DOHH2 (cell line): ENCODE data around the gene OPRPN.

Source experiments
- H3F3A ChIP-seq: fragments of 200-600 bp; sonication (generic), shearing (Covaris generic); 2 replicates; pipeline ENCODE4 v1.6.0; 2016; ENCODE audit warnings: antibody characterized with exemption, mild to moderate bottlenecking; ENCODE audit not compliant: control insufficient read depth, insufficient read depth
- H3K27ac ChIP-seq: fragments of 200-600 bp; sonication (generic); 2 replicates; pipeline ENCODE4 v1.5.1; 2014; ENCODE audit warnings: low read depth, mild to moderate bottlenecking, low read length, moderate library complexity
- H3K27me3 ChIP-seq: fragments of 200-600 bp; sonication (generic); 2 replicates; pipeline ENCODE4 v1.6.1; 2014; ENCODE audit warnings: mild to moderate bottlenecking, low read length, mixed read lengths; ENCODE audit not compliant: control insufficient read depth
- H3K36me3 ChIP-seq: fragments of 200-600 bp; sonication (generic); 2 replicates; pipeline ENCODE4 v1.6.1; 2014; ENCODE audit warnings: mild to moderate bottlenecking, low read length, moderate library complexity, mixed read lengths; ENCODE audit not compliant: control insufficient read depth
- H3K4me1 ChIP-seq: fragments of 200-600 bp; sonication (generic); 2 replicates; pipeline ENCODE4 v1.6.1; 2014; ENCODE audit warnings: mild to moderate bottlenecking, low read length, mixed read lengths; ENCODE audit not compliant: control insufficient read depth
- H3K4me2 ChIP-seq: fragments of 200-600 bp; sonication (generic); 2 replicates; pipeline ENCODE4 v1.6.0; 2014; ENCODE audit warnings: mild to moderate bottlenecking, low read length, moderate library complexity
- H3K4me3 ChIP-seq: fragments of 200-600 bp; sonication (generic); 2 replicates; pipeline ENCODE4 v1.5.1; 2014; ENCODE audit warnings: mild to moderate bottlenecking, low read length, mixed read lengths
- H3K79me2 ChIP-seq: fragments of 200-600 bp; sonication (generic); 2 replicates; pipeline ENCODE4 v1.6.1; 2014; ENCODE audit warnings: mild to moderate bottlenecking, low read length, mixed read lengths; ENCODE audit not compliant: control insufficient read depth
- H3K9me2 ChIP-seq: fragments of 200-600 bp; sonication (generic); replicated peaks from 2 replicates; pipeline ENCODE4 v1.6.1; 2014; ENCODE audit warnings: mild to moderate bottlenecking, low read length, mixed read lengths; ENCODE audit not compliant: control insufficient read depth
- H3K9me3 ChIP-seq: fragments of 200-600 bp; sonication (generic); 2 replicates; pipeline ENCODE4 v1.6.1; 2014; ENCODE audit warnings: antibody characterized with exemption, low read length, mixed read lengths; ENCODE audit not compliant: control insufficient read depth, insufficient read depth
- H4K20me1 ChIP-seq: fragments of 200-600 bp; sonication (generic); 2 replicates; pipeline ENCODE4 v1.6.0; 2014; ENCODE audit warnings: low read depth, mild to moderate bottlenecking, antibody characterized with exemption, low read length, moderate library complexity; ENCODE audit not compliant: control insufficient read depth, insufficient read depth
- CTCF ChIP-seq: fragments of 200-600 bp; sonication (generic); IDR thresholded peaks from one replicate; pipeline ENCODE4 v1.5.1; 2014; ENCODE audit warnings: antibody characterized with exemption, mild to moderate bottlenecking, low read depth, low read length; ENCODE audit not compliant: poor library complexity, severe bottlenecking
- EZH2phosphoT487 ChIP-seq: fragments of 200-600 bp; sonication (generic); IDR thresholded peaks from 2 replicates; pipeline ENCODE4 v1.6.1; 2017; ENCODE audit warnings: borderline replicate concordance, mild to moderate bottlenecking, antibody characterized with exemption, low read length, moderate library complexity, mixed read lengths

The OPRPN gene

DNA sequence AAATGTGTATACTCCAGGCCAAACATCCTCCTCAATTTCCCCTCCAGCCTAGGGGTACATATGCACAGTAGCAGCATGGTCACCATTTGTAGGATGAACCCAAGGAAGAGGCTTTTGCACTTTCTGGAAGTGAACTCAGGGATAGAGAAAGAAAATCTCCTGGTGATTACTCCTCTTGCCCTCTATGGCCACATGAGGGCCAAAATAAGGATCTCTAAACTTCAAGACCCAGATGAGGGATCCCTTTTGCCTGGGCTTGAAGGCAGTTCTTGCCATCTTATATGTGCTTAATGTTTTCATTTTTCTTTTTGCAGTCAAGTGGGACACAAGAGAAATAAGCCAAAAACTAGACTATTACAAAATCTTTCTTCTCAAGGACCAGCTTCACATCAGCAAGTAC, 44.7 kb downstream of the OPRPN start:
- Histone ChIP-seq H3K9me3 (peaks cover 2% of the 10 kb centered on the region; the same call in 1 of the 2 replicates), H3K9me2 (no peaks in the 10 kb centered on the region), H3K4me3 (no peak overlapping the region), H3K79me2 (no peaks in the 10 kb centered on the region), H3K36me3 (no peaks in the 10 kb centered on the region), H3K27ac (no peak overlapping the region), H3K27me3 (no peaks in the 10 kb centered on the region), H3K4me1 (no peaks in the 10 kb centered on the region), H3F3A (no peaks in the 10 kb centered on the region), H4K20me1 (no peaks in the 10 kb centered on the region), H3K4me2 (no peak overlapping the region)
- no peak for TF ChIP-seq EZH2phosphoT487
- TF ChIP-seq CTCF: no peak

DNA sequence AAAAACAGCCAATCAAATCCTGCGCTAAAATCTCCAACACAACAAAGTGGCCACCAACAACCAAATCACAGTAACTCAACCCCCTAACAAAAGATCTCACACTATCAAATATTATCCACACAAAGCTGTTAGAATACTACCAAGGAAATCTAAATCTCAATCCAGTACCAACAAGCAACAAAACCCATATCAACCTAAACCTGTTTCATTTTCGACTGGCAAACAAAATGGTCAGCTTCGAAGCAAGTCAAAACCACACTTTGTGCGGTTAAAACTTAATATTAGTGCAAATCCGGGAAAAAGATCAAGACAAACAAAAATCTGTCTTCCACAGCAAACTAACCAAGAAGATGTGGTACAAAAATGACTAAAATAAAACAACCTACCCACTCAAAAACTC, 45.6 kb downstream of the OPRPN start:
- H3K4me2 ChIP-seq: no peak overlapping the region
- no peaks in the 10 kb centered on the region for H3K4me1 ChIP-seq
- no peaks in the 10 kb centered on the region for H3K9me3 ChIP-seq
- no peaks in the 10 kb centered on the region for H4K20me1 ChIP-seq
- no peaks in the 10 kb centered on the region for H3K36me3 ChIP-seq
- no peaks in the 10 kb centered on the region for H3F3A ChIP-seq
- no peaks in the 10 kb centered on the region for H3K27me3 ChIP-seq
- H3K27ac ChIP-seq: no peak overlapping the region
- TF ChIP-seq EZH2phosphoT487 (no peak), CTCF (no peak)
- no peaks in the 10 kb centered on the region for H3K79me2 ChIP-seq
- H3K9me2 ChIP-seq: no peaks in the 10 kb centered on the region
- no peak overlapping the region for H3K4me3 ChIP-seq

- no peaks in the 10 kb centered on the region for H3K4me1 ChIP-seq
- no peaks in the 10 kb centered on the region for H3K79me2 ChIP-seq
- H3K4me2 ChIP-seq: no peak overlapping the region
- H3K27ac ChIP-seq: no peak overlapping the region
- H3K9me2 ChIP-seq: no peaks in the 10 kb centered on the region
- H3F3A ChIP-seq: no peaks in the 10 kb centered on the region
- no peak for TF ChIP-seq EZH2phosphoT487
- no peak for TF ChIP-seq CTCF
- H3K9me3 ChIP-seq: no peaks in the 10 kb centered on the region
- H4K20me1 ChIP-seq: no peaks in the 10 kb centered on the region
- H3K4me3 ChIP-seq: no peak overlapping the region
- no peaks in the 10 kb centered on the region for H3K36me3 ChIP-seq
- no peaks in the 10 kb centered on the region for H3K27me3 ChIP-seq
Measured at GRCh38 chr4:70449220-70449619, 51.5 kb downstream of the OPRPN start.

DNA sequence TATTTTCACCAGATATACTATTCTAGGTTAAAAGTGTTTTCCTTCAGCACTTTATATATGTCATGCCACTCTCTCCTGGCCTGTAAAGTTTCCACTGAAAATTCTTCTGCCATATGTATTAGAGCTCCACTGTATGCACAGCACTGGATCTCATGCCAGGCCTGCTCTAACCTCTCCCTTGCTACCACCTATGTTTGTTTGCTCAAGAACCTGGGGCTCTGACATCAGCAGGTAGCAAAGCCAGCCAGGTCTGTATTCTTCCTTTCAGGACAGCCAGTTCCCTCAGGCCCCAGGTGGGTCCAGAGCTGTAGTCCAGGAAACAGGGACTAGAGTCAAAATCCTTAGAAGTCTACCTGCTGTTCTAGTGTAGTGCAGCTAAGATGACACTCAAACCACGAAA, 55.2 kb downstream of the OPRPN start:
- H3F3A ChIP-seq: no peaks in the 10 kb centered on the region
- H3K4me2 ChIP-seq: no peak overlapping the region
- 0 out of 2 replicates have a peak, but pooled peaks cover 3% of the 10 kb centered on the region for H3K4me1 ChIP-seq
- no peaks in the 10 kb centered on the region for H3K36me3 ChIP-seq
- H3K27me3 ChIP-seq: no peaks in the 10 kb centered on the region
- no peaks in the 10 kb centered on the region for H3K9me3 ChIP-seq
- no peak overlapping the region for H3K4me3 ChIP-seq
- H3K79me2 ChIP-seq: no peaks in the 10 kb centered on the region
- no peaks in the 10 kb centered on the region for H4K20me1 ChIP-seq
- no peaks in the 10 kb centered on the region for H3K9me2 ChIP-seq
- H3K27ac ChIP-seq: no peak overlapping the region
- TF ChIP-seq CTCF (no peak), EZH2phosphoT487 (no peak)
